DND-41 (cell line): ENCODE measurements around the gene OLFML1.

Experiments used
- ATAC-seq: fragments of 200-7000 bp; cut with Tn5 transposase; 3 replicates; pipeline ENCODE4 v1.9.1; 2021; ENCODE audit warnings: low read depth; ENCODE audit not compliant: insufficient read depth
- DNase-seq: peaks from one replicate; pipeline ENCODE4 v3.0.0-alpha.2; 2020
- H2AFZ ChIP-seq: 2 replicates; pipeline ENCODE4 v1.6.0; 2012; ENCODE audit warnings: low read depth, low read length
- H3K27ac ChIP-seq: 2 replicates; pipeline ENCODE4 v1.5.1; 2012; ENCODE audit warnings: low read length, inconsistent platforms
- H3K27me3 ChIP-seq: fragments of 200-600 bp; sonication (generic); 2 replicates; pipeline ENCODE4 v1.6.0; 2012; ENCODE audit warnings: low read length, mild to moderate bottlenecking, inconsistent platforms; ENCODE audit not compliant: insufficient read depth, poor library complexity
- H3K36me3 ChIP-seq: 2 replicates; pipeline ENCODE4 v1.5.1; 2012; ENCODE audit warnings: low read length, inconsistent platforms; ENCODE audit not compliant: insufficient read depth
- H3K4me1 ChIP-seq: 2 replicates; pipeline ENCODE4 v1.5.1; 2012; ENCODE audit warnings: mild to moderate bottlenecking, low read length; ENCODE audit not compliant: insufficient read depth
- H3K4me2 ChIP-seq: 2 replicates; pipeline ENCODE4 v1.6.0; 2012; ENCODE audit warnings: mild to moderate bottlenecking, moderate library complexity, low read length, inconsistent platforms; ENCODE audit not compliant: insufficient read depth
- H3K4me3 ChIP-seq, 2 experiments: fragments of 200-600 bp in 1 of 2; shearing (Covaris generic) in 1 of 2; 2 replicates each; pipeline ENCODE4 v1.5.1; 2012 to 2016; ENCODE audit warnings: inconsistent platforms in 2 of 2, low read length in 2 of 2, mild to moderate bottlenecking in 2 of 2, low read depth in 1 of 2, moderate library complexity in 1 of 2
- H3K79me2 ChIP-seq: 2 replicates; pipeline ENCODE4 v1.6.0; 2012; ENCODE audit warnings: low read length, inconsistent platforms; ENCODE audit not compliant: insufficient read depth
- H3K9ac ChIP-seq: 2 replicates; pipeline ENCODE4 v1.6.0; 2012; ENCODE audit warnings: low read depth, mild to moderate bottlenecking, inconsistent platforms, low read length, moderate library complexity
- H3K9me3 ChIP-seq: 2 replicates; pipeline ENCODE4 v1.5.1; 2012; ENCODE audit warnings: low read length, moderate library complexity, mild to moderate bottlenecking, inconsistent platforms; ENCODE audit not compliant: insufficient read depth, severe bottlenecking
- H4K20me1 ChIP-seq: 2 replicates; pipeline ENCODE4 v1.6.0; 2012; ENCODE audit warnings: low read length; ENCODE audit not compliant: insufficient read depth
- EZH2 ChIP-seq: IDR thresholded peaks from 3 replicates; pipeline ENCODE4 v1.6.1; 2012; ENCODE audit warnings: borderline replicate concordance, low read depth, mild to moderate bottlenecking, moderate library complexity, low read length, inconsistent platforms; ENCODE audit not compliant: severe bottlenecking
- TF ChIP-seq, protein P1 (sequence below): IDR thresholded peaks from 2 replicates; pipeline ENCODE4 v1.5.1; 2012; ENCODE audit warnings: borderline replicate concordance, low read length, moderate library complexity, mild to moderate bottlenecking; ENCODE audit not compliant: poor library complexity, severe bottlenecking; ENCODE audit errors: extremely low read depth

Gene OLFML1

DNA sequence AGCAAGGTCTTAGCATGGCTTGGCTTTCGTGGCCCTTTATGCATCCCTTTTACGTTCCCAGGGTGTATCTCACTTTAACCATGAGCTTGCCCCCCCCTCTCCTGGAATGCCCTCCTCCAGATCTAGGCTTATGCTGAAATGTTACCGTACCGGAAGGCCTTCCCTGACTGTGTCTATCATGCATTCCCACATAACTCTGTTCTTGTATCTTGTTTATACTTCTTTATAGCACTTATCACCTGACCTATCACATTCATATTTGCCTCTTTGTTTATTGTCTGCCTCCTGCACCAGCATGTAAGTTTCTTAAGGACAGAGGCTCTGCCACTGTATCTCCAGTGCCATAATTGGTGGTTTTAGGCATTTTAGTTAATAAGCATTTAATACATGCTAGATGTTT, 67.4 kb downstream of the OLFML1 start:
- Histone ChIP-seq H3K4me1 (no peaks in the 10 kb centered on the region), H3K4me3 (no peak overlapping the region), H3K36me3 (no peaks in the 10 kb centered on the region), H3K27ac (no peak overlapping the region), H3K27me3 (peaks cover 8% of the 10 kb centered on the region), H2AFZ (no peak overlapping the region), H3K79me2 (no peaks in the 10 kb centered on the region), H3K4me2 (no peak overlapping the region), H4K20me1 (no peaks in the 10 kb centered on the region), H3K9me3 (no peaks in the 10 kb centered on the region), H3K9ac (no peak overlapping the region)
- no peak for DNase-seq
- TF ChIP-seq EZH2, result no peak
- TF ChIP-seq, protein P1, sequence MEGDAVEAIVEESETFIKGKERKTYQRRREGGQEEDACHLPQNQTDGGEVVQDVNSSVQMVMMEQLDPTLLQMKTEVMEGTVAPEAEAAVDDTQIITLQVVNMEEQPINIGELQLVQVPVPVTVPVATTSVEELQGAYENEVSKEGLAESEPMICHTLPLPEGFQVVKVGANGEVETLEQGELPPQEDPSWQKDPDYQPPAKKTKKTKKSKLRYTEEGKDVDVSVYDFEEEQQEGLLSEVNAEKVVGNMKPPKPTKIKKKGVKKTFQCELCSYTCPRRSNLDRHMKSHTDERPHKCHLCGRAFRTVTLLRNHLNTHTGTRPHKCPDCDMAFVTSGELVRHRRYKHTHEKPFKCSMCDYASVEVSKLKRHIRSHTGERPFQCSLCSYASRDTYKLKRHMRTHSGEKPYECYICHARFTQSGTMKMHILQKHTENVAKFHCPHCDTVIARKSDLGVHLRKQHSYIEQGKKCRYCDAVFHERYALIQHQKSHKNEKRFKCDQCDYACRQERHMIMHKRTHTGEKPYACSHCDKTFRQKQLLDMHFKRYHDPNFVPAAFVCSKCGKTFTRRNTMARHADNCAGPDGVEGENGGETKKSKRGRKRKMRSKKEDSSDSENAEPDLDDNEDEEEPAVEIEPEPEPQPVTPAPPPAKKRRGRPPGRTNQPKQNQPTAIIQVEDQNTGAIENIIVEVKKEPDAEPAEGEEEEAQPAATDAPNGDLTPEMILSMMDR, result no peak
- no peak for ATAC-seq

DNA sequence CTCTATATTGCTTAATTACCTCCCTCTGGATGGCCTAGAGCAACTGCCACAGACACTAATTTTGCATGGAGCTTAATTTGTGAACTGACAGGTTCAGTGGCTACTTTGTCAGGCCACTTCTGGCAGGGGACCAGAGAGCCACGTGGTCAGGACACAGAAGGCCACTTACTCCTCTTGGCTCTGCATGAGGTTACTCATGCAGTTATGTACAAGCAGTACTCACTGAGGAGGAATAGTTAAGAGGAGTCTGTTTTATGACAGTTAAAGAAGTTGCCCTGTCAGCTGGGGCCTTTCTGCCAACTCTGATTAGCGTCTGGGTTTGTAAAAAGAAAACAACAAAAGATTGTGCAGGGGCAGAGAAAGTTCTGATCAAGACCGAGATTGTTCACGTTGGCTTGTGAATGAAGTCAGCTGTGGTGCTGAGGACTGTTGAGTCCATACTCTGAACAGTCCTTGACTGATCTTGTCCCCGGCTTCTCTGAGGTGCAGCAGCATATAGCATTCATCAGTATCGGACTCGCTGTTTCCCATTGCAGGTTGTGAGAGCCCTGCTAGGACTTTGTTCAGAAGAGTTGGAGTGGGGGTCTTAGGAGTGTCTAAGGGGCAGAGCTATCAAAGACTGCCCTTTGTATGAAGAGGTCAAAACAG, 69.9 kb downstream of the OLFML1 start:
- H3K36me3 ChIP-seq, result no peaks in the 10 kb centered on the region
- no peak overlapping the region for H2AFZ ChIP-seq
- H3K79me2 ChIP-seq, result no peaks in the 10 kb centered on the region
- H3K4me1 ChIP-seq, result no peaks in the 10 kb centered on the region
- peaks cover 13% of the 10 kb centered on the region for H3K27me3 ChIP-seq
- H3K4me2 ChIP-seq, result no peak overlapping the region
- H3K9me3 ChIP-seq, result no peaks in the 10 kb centered on the region
- ATAC-seq (no peak), DNase-seq (no peak)
- no peak overlapping the region for H3K4me3 ChIP-seq
- no peak overlapping the region for H3K9ac ChIP-seq
- TF ChIP-seq, protein P1, result no peak
- TF ChIP-seq EZH2, result no peak
- no peaks in the 10 kb centered on the region for H4K20me1 ChIP-seq
- H3K27ac ChIP-seq, result no peak overlapping the region

DNA sequence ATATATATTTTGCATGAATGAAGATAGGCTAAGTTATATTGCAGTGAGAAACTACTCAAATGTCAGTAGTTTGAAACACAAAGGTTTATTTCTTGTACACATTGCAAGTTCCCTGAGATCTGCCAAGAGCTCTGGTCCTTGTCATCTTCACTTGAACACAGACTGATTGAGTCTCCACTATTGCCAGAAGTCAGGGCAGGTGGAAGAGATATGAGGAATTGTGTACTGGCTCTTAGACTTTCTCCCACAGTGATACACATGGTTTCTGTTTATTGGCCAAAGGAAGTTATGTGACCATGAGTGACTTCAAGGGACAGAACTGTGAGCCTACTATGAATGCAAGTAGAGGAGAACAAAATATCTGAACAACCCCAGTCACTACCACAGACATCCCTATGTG, 72.7 kb downstream of the OLFML1 start:
- Histone ChIP-seq H3K4me2 (no peak overlapping the region), H3K4me1 (no peaks in the 10 kb centered on the region), H3K79me2 (no peaks in the 10 kb centered on the region), H3K9me3 (no peaks in the 10 kb centered on the region), H4K20me1 (no peaks in the 10 kb centered on the region), H3K27ac (no peak overlapping the region), H2AFZ (no peak overlapping the region), H3K9ac (no peak overlapping the region), H3K36me3 (no peaks in the 10 kb centered on the region), H3K4me3 (no peak overlapping the region), H3K27me3 (peaks cover 10% of the 10 kb centered on the region)
- TF ChIP-seq, protein P1, result no peak
- TF ChIP-seq EZH2, result no peak
- DNase-seq, result no peak
- no peak for ATAC-seq
